GM12874 (cell line): ENCODE results near the gene SPAG6.

ENCODE experiments used
- CTCF ChIP-seq: IDR thresholded peaks from 2 replicates; pipeline ENCODE4 v1.5.1; 2011; ENCODE audit warnings: low read depth, mild to moderate bottlenecking, control low read depth, low read length, moderate library complexity; ENCODE audit not compliant: insufficient read depth

Gene SPAG6

GRCh38 chr10:22345301-22346095 lies at the start of gene SPAG6:
Gene SPAG6, plus strand, starts transcription at chr10:22345496. Its CDS starts 116 bp downstream, at chr10:22345612.
- no peak for TF ChIP-seq CTCF

DNA sequence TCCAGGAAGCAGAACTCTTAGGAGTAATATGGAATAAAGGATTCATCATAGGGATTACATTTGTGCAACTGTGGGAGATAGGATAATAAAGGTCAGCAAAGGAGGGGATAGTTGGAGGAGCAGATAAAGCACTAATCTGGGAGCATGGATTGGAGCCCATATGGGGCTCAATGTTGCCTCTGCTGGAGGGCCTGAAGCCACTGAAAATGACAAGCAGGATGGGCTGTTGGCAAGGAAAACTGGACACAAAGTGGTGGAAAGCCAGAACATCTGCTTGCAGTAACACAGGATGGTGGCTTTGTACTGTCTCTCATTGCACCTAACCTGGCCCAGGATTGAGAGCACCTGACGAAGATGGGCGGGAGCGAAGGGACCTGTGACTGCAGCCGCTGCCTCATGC lies 44.1 kb upstream of the SPAG6 start:
- no peak for TF ChIP-seq CTCF

GRCh38 chr10:22303461-22303860 lies 41.8 kb upstream of the SPAG6 start:
- TF ChIP-seq CTCF: no peak

DNA sequence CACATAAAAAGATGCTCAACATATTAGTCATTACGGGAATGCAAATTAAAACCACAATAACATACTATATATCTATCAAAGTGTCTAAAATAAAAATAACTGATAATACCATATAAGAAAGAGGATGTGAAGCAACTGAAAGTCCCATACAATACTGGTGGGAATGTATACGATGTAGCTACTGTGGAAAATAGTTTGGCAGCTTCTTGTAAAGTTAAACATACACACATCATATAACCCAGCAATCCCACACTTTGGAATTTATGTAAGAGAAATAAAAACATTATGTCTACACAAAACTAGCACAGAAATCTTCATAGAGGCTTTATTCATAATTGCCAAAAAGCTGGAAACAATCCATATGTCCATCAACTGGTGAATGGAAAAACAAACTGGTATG lies 39.6 kb upstream of the SPAG6 start:
- no peak for TF ChIP-seq CTCF

DNA sequence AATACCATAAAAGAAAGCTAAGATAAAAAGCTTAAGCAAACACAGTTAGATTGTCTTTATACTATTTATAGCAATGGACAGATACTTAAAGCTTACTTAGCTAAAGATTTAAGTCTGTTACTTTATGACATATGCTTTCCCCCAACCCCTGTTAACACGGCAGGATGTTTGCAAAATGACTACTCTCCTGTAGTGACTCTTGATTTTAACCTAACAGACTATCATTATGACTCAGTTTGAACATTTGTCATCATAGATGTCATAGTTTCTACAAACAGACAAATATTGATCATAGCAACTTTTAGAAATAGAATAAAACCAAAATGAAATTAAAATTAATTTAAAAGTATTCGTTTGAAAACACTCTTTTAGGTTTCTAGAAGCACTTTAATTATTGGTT lies 36.9 kb upstream of the SPAG6 start:
- TF ChIP-seq CTCF: no peak

- no peak for TF ChIP-seq CTCF
These were observed 35.9 kb upstream of the SPAG6 start for GRCh38 chr10:22309180-22310000.

- no peak for TF ChIP-seq CTCF
These were observed 34.4 kb upstream of the SPAG6 start for GRCh38 chr10:22310928-22311327.
